GM19239 (cell line): ENCODE data around the gene TBC1D25.

Experiments used
- DNase-seq: peaks from one replicate; pipeline ENCODE4 v3.0.0; 2011; ENCODE audit warnings: low spot score; ENCODE audit not compliant: insufficient read length
- FAIRE-seq: peaks from 2 replicates; lab custom pipeline; 2011; peaks lifted over from hg19 to GRCh38; lab: Jason Lieb, UNC

TBC1D25 gene

GRCh38 chrX:48539345-48540027 lies at the start of gene TBC1D25:
Gene TBC1D25, plus strand, starts transcription at chrX:48539714. Its CDS starts 84 bp downstream, at chrX:48539798.
- FAIRE-seq (peak; percentile 98), DNase-seq (peak; percentile 62)

GRCh38 chrX:48489892-48490291 lies 49.6 kb upstream of the TBC1D25 start:
- FAIRE-seq, result no peak

DNA sequence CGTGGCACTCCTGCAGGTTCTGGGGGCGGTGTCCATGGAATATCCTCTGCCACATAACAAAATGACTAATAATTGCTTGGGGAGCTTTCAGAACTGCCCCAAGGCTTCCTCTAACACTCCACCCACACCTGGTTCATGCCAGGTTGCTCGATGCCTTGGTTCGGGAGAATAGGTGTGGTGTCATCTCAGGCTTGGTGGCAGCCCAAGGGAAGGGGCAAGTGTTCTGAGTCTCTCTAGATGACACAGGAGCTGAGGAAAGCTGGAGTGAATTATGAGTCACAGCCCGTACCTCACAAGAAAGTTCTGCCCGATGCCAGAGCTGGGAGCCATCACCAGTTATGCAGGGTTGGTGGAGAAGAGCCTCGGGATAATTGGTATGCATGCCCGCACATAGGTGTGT lies 48.9 kb upstream of the TBC1D25 start:
- FAIRE-seq, result no peak

More at GRCh38 chrX:48489892-48490291, 49.6 kb upstream of the TBC1D25 start:
- DNase-seq, result no peak

GRCh38 chrX:48491809-48492208 lies 47.7 kb upstream of the TBC1D25 start:
- FAIRE-seq (no peak), DNase-seq (no peak)

More for the DNA sequence above, 48.9 kb upstream of the TBC1D25 start:
- no peak for DNase-seq

- FAIRE-seq (no peak), DNase-seq (no peak)
Observed at GRCh38 chrX:48492293-48492910, 47.1 kb upstream of the TBC1D25 start.

GRCh38 chrX:48493890-48494364 lies 45.6 kb upstream of the TBC1D25 start:
- peak; percentile 80 for FAIRE-seq

DNA sequence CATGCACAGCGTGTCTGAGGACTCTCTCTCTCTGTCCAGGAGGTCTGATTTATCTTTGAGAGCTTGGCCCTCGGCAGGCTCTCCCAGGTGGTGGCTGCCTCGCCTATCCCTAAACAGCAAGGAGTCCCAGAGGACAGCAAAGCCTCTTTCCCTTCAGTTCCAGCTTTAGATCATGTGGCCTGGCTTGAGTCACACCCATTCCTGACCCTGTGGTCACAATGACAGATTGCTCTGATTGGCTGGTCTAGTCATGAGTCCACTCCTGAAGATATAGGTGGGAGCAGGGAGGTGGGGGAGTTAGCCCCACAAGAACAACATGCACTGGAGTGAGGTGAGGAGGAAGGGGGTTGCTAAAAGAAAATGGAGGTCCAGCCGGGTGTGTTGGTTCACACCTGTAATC lies 42.9 kb upstream of the TBC1D25 start:
- no peak for FAIRE-seq
- DNase-seq, result no peak

More at GRCh38 chrX:48493890-48494364, 45.6 kb upstream of the TBC1D25 start:
- DNase-seq, result no peak

- no peak for DNase-seq
Observed at GRCh38 chrX:48497871-48498270, 41.6 kb upstream of the TBC1D25 start.

GRCh38 chrX:48498374-48498809 lies 41.1 kb upstream of the TBC1D25 start:
- DNase-seq (no peak), FAIRE-seq (no peak)

More at GRCh38 chrX:48497871-48498270, 41.6 kb upstream of the TBC1D25 start:
- no peak for FAIRE-seq

- no peak for FAIRE-seq
- DNase-seq, result no peak
Observed at GRCh38 chrX:48504261-48504660, 35.3 kb upstream of the TBC1D25 start.

DNA sequence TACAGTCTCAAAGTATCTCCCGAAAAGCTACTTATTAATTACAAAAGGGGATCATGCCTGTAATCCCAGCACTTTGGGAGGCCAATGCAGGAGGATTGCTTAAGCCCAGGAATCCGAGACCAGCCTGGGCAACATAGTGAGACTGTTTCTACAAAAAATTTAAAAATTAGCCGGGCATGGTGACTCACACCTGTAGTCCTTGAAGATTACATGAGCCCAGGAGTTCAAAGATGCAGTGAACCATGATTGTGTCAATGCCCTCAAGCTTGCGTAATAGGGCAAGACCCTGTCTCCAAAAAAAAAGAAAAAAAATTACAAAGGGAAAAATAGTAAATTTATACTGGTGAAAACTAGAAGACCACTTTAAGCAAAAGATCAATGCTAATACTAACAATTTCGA lies 34.0 kb upstream of the TBC1D25 start:
- FAIRE-seq (peak; percentile 57), DNase-seq (no peak)

DNA sequence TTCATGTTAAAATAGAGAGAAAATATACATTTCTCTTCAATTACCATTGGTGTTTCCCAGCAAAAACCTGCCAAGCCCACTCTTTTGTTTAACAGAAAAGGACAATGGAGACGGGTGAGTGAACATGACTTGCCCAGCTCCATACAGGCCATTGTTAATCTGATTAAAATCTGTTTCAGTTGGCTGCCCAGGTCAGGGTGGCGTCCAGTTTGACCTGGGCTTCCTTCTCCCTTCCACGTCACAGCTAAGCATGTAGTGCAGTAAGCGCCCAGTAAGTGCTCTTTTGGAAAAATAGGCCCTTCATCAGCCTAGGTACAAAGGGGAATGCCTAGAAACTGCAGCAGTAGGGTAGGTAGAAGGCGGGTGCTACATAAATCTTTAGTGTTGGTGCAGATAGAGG lies 32.3 kb upstream of the TBC1D25 start:
- DNase-seq (no peak), FAIRE-seq (no peak)

DNA sequence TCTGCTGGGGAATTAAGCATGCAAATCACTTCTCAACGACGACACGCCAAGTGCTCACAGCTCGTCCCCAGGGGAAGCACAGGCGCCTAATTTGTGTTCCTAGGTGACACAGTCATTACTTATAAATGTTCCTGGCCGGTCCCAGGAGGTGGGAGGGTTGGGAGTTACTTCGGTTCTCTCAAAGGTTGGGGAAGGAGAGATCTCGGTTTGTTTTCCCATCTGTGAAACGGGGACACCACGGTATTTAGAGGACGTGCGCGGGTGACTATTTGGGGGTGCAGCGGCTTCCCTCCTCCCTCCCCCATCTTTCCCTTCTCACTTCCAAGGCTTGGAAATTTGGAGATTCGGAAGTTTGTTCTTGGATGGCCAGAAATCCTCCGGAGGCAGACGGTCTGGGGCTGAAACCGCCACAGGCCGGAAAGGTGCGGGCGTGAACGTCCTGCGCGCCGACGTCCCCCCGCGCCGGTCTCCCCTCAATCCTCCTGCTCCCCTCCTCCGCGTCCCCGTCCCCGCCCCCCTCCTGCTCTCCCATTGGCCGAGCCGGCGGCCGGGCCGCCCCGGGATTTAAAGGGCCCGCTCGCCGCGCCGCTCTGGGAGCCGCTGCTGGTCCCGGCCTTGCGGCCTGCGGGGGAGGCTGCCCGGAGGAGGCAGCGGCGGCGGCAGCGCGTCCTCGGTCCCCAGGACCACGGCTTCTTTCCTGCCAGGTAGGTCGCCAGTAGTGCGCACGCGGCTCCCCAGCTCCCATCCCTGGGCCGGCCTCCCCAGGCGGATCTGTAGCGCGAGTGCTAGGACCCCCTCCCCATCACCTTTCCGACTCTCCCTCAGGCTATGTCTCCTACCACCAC lies 30.9 kb upstream of the TBC1D25 start, which contains the start of gene PORCN:
PORCN (plus strand) TSS at position 593 of the 845 bp plus-strand sequence. CDS start 829 bp downstream, outside the sequence.
- FAIRE-seq (peak; percentile 91), DNase-seq (peak; percentile 89)

GRCh38 chrX:48509245-48509590 lies 30.3 kb upstream of the TBC1D25 start:
- FAIRE-seq (peak; percentile 79), DNase-seq (no peak)

GRCh38 chrX:48509619-48510018 lies 29.9 kb upstream of the TBC1D25 start:
- DNase-seq, result no peak
- FAIRE-seq, result no peak

GRCh38 chrX:48511560-48511959 lies 28.0 kb upstream of the TBC1D25 start:
- DNase-seq (no peak), FAIRE-seq (peak; percentile 45)

DNA sequence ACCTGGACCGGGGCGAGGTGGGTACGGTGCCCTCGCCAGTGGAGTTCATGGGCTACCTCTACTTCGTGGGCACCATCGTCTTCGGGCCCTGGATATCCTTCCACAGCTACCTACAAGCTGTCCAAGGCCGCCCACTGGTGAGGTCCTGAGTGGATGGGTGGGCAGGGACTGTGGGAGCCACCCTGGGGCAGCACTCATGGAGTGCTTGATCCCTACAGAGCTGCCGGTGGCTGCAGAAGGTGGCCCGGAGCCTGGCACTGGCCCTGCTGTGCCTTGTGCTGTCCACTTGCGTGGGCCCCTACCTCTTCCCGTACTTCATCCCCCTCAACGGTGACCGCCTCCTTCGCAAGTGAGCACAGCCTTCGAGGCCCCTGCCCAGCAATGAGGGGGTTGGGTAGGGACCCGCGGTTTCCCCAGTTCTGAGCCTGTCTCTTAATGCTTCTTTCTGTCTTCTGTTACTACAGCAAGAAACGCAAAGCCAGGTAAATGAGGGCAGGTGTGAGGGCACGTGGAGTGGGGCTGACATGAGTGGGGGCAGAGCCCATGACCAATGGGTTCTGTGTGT lies 27.1 kb upstream of the TBC1D25 start:
- FAIRE-seq (peak; percentile 58), DNase-seq (no peak)

- FAIRE-seq (no peak), DNase-seq (no peak)
Observed at GRCh38 chrX:48513670-48514069, 25.8 kb upstream of the TBC1D25 start.

DNA sequence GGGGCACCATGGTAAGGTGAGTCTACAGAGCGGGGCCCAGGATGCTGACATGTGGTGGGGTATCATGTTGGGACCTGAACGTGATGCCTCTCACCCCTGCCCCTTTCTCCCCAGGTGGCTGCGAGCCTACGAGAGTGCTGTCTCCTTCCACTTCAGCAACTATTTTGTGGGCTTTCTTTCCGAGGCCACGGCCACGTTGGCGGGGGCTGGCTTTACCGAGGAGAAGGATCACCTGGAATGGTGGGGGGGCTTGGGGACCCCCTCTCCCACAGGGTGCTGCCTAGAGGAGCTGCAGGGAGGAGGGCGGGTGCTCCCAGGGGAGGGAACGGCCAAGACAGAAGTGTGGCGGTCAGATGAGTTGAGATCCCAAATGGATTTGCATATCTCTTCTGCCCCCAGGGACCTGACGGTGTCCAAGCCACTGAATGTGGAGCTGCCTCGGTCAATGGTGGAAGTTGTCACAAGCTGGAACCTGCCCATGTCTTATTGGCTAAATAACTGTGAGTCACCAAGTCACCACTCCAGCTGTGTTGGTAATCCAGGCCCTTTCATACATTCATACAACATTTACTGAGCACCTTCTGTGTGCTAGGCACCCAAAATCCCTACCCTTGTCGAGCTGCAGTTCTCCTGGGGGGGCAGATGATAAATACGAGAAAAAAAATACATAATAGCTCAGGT lies 25.2 kb upstream of the TBC1D25 start:
- DNase-seq, result no peak
- peak; percentile 54 for FAIRE-seq
